ENCODE measurements around the gene VEPH1. TPM values are rescaled to one million over a fixed set of nuclear protein-coding genes. Genes with fewer than 3 reads are reported as not detected.

The VEPH1 gene
- total RNA-seq, 4 donors from 2014 or later: 0.59 to 4.7 (median 2.7) TPM

DNA sequence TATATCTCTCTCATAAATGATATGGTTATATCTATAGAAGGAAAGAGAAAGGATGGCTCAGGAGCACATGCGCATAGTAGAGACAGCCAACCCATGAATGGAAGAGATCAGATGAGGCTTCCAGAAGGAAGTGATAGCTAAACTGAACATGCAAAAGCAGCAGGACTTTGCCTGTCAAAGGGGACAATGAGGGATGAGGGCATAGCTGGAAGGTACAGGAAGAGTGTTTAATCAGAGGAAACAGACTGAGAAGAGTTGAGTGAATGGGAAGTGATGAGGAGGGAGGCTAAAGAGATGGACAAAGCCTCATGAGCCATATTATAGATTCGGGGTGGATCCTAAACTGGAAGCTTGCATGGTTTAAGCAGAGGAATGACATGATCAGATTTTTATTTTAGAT is 26.5 kb upstream of the VEPH1 start:
- TF ChIP-seq, protein P1, sequence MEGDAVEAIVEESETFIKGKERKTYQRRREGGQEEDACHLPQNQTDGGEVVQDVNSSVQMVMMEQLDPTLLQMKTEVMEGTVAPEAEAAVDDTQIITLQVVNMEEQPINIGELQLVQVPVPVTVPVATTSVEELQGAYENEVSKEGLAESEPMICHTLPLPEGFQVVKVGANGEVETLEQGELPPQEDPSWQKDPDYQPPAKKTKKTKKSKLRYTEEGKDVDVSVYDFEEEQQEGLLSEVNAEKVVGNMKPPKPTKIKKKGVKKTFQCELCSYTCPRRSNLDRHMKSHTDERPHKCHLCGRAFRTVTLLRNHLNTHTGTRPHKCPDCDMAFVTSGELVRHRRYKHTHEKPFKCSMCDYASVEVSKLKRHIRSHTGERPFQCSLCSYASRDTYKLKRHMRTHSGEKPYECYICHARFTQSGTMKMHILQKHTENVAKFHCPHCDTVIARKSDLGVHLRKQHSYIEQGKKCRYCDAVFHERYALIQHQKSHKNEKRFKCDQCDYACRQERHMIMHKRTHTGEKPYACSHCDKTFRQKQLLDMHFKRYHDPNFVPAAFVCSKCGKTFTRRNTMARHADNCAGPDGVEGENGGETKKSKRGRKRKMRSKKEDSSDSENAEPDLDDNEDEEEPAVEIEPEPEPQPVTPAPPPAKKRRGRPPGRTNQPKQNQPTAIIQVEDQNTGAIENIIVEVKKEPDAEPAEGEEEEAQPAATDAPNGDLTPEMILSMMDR (IDR thresholded peaks at IDR 0.05): no peak
- no peak for TF ChIP-seq POLR2A (IDR thresholded peaks at IDR 0.05)
- no peak overlapping the region for H3K4me3 ChIP-seq (ENCODE audit: low read depth, poor library complexity, severe bottlenecking)
- DNase-seq (ENCODE audit: low spot score in 2 of 2): no peak
- 90 to 92% methylated on average over 2 of the region's 2 CpGs for WGBS, 2 donors
- intact Hi-C loops (cut with DNase I; ENCODE audit: low total_unique reads): loop anchor here (5.0 kb wide), 1 partner anchor 43 kb away; no protein-coding TSS in a partner anchor

GRCh38 chr3:157529085-157529484 is 25.9 kb upstream of the VEPH1 start:
- no peak overlapping the region for H3K4me3 ChIP-seq (ENCODE audit: low read depth, poor library complexity, severe bottlenecking)
- no peak for TF ChIP-seq POLR2A (IDR thresholded peaks at IDR 0.05)
- TF ChIP-seq, protein P1 (IDR thresholded peaks at IDR 0.05): no peak
- DNase-seq (ENCODE audit: low spot score in 2 of 2): no peak
- intact Hi-C loops (cut with DNase I; ENCODE audit: low total_unique reads): no loop called here
- 90 to 95% methylated on average over 2 of the region's 2 CpGs for WGBS, 2 donors

GRCh38 chr3:157527131-157527881 is 24.1 kb upstream of the VEPH1 start:
- intact Hi-C loops (cut with DNase I; ENCODE audit: low total_unique reads): no loop called here
- 79 to 94% methylated on average over 5 of the region's 5 CpGs for WGBS, 2 donors
- TF ChIP-seq POLR2A (IDR thresholded peaks at IDR 0.05): no peak
- TF ChIP-seq, protein P1 (IDR thresholded peaks at IDR 0.05): no peak
- DNase-seq (ENCODE audit: low spot score in 2 of 2): no peak
- no peak overlapping the region for H3K4me3 ChIP-seq (ENCODE audit: low read depth, poor library complexity, severe bottlenecking)

GRCh38 chr3:157526036-157526435 is 22.8 kb upstream of the VEPH1 start:
- no peak overlapping the region for H3K4me3 ChIP-seq (ENCODE audit: low read depth, poor library complexity, severe bottlenecking)
- TF ChIP-seq, protein P1 (IDR thresholded peaks at IDR 0.05): no peak
- no peak for TF ChIP-seq POLR2A (IDR thresholded peaks at IDR 0.05)
- intact Hi-C loops (cut with DNase I; ENCODE audit: low total_unique reads): no loop called here
- WGBS, 2 donors: 92% methylated on average over 2 of the region's 2 CpGs
- no peak for DNase-seq (ENCODE audit: low spot score in 2 of 2)

DNA sequence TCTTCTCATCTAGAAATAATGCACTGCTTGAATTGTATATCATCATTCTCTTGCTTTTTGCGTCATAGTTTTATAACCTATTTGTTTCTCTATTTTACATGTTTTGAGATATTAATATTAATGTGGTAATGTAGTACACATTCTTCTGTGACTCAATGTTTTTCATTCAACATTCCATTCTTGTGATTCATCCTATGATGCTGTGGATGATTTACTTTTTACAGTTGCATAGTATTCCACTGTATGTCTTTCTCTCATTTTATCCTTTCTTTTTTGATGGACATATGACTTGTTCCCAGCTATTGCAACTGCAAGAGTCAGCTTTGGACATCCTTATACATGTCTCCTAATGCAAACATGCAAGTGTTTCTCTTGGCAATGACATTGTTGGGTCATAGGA is 20.6 kb upstream of the VEPH1 start:
- no peak for TF ChIP-seq POLR2A (IDR thresholded peaks at IDR 0.05)
- TF ChIP-seq, protein P1 (IDR thresholded peaks at IDR 0.05): no peak
- no peak overlapping the region for H3K4me3 ChIP-seq (ENCODE audit: low read depth, poor library complexity, severe bottlenecking)
- no peak for DNase-seq (ENCODE audit: low spot score in 2 of 2)
- 96 to 100% methylated on average over 1 of the region's 1 CpG for WGBS, 2 donors
- intact Hi-C loops (cut with DNase I; ENCODE audit: low total_unique reads): no loop called here

GRCh38 chr3:157522648-157523047 is 19.4 kb upstream of the VEPH1 start:
- no peak for TF ChIP-seq POLR2A (IDR thresholded peaks at IDR 0.05)
- H3K4me3 ChIP-seq (ENCODE audit: low read depth, poor library complexity, severe bottlenecking): no peak overlapping the region
- intact Hi-C loops (cut with DNase I; ENCODE audit: low total_unique reads): no loop called here
- DNase-seq (ENCODE audit: low spot score in 2 of 2): no peak

Data from lower leg skin (tissue), 4 donors.